ENCODE measurements around the gene MEF2B.

Gene MEF2B

GRCh38 chr19:19186742-19187141, 16.7 kb upstream of the MEF2B start:
- Histone ChIP-seq H3K9ac (ENCODE audit: low read length) (no peak overlapping the region), H3K36me3 (replicated peaks; ENCODE audit: insufficient read depth, low read length) (no peaks in the 10 kb centered on the region), H3K4me2 (ENCODE audit: low read depth, low read length) (no peak overlapping the region), H3K27me3 (replicated peaks; ENCODE audit: insufficient read depth, low read length) (no peaks in the 10 kb centered on the region), H3K4me1 (ENCODE audit: low read length) (peaks cover 8% of the 10 kb centered on the region; the same call in 1 of the 2 replicates), H3K9me2 (replicated peaks; ENCODE audit: insufficient read depth, low read length) (no peaks in the 10 kb centered on the region), H3K27ac (ENCODE audit: low read length) (no peak overlapping the region), H3F3A (ENCODE audit: insufficient read depth, low read length) (0 out of 2 replicates have a peak, but pooled peaks cover 3% of the 10 kb centered on the region), H3K79me2 (ENCODE audit: low read length) (peaks cover 32% of the 10 kb centered on the region), H2AFZ (ENCODE audit: low read length) (no peak overlapping the region), H4K20me1 (ENCODE audit: insufficient read depth, low read length) (no peaks in the 10 kb centered on the region; the same call in 1 of the 2 replicates), H3K4me3 (ENCODE audit: low read length) (no peak overlapping the region), H3K9me3 (replicated peaks; ENCODE audit: insufficient read depth, low read length) (no peaks in the 10 kb centered on the region)
- TF ChIP-seq EZH2 (optimal IDR thresholded peaks at IDR 0.05; ENCODE audit: low read depth, low read length) (no peak), EZH2phosphoT487 (IDR thresholded peaks at IDR 0.05; ENCODE audit: low read length) (no peak), CTCF (IDR thresholded peaks at IDR 0.05; ENCODE audit: low read length) (no peak)
- DNase-seq = no peak

DNA sequence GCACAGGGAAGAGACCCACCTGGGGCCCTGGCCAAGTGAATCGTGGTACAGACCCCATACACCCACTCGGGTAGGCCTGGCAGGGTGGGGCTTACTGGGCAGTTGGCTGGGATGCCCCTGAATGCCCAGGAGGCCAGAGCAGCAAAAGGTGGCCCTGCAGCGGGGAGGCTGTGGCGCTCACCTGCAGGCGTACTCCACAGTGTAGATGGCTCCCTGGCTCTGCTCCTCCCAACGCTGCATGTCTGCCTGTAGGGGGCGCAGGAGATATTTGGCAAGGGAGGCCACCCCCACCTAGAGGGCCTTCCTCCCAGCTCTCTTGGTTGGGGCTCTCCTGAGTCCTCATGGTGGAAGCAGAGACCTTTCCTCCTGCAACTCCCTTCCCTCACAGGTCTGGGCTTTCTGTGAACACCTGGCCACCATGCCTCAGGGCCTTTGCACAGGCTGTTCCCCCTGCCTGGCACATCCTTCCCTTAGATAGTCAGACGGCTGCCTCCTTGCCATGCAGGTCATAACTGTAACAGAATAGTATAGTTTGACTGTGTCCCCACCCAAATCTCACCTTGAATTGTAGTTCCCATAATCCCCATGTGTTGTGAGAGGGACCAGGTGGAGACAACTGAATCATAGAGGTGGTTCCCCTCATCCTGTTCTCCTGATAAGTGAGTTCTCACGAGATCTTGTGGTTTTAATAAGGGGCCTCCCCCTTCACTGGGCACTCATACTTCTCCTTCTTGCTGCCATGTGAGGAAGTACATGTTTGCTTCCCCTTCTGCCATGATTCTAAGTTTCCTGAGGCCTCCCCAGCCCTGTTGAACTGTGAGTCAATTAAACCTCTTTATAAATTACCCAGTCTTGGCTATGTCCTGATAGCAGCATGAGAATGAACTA, 16.0 kb upstream of the MEF2B start:
- TF ChIP-seq EZH2 (optimal IDR thresholded peaks at IDR 0.05; ENCODE audit: low read depth, low read length) (no peak), CTCF (IDR thresholded peaks at IDR 0.05; ENCODE audit: low read length) (peak; percentile 84)
- no peak overlapping the region for H3K9ac ChIP-seq (ENCODE audit: low read length)
- no peaks in the 10 kb centered on the region for H3K36me3 ChIP-seq (replicated peaks; ENCODE audit: insufficient read depth, low read length)
- peak; percentile 63 for DNase-seq
- H3F3A ChIP-seq (ENCODE audit: insufficient read depth, low read length) = no peaks in the 10 kb centered on the region
- H3K27ac ChIP-seq (ENCODE audit: low read length) = no peak overlapping the region
- peaks cover 26% of the 10 kb centered on the region for H3K79me2 ChIP-seq (ENCODE audit: low read length)
- H2AFZ ChIP-seq (ENCODE audit: low read length) = no peak overlapping the region
- no peak overlapping the region for H3K4me2 ChIP-seq (ENCODE audit: low read depth, low read length)
- H3K4me3 ChIP-seq (ENCODE audit: low read length) = no peak overlapping the region
- no peaks in the 10 kb centered on the region for H3K9me2 ChIP-seq (replicated peaks; ENCODE audit: insufficient read depth, low read length)
- H3K9me3 ChIP-seq (replicated peaks; ENCODE audit: insufficient read depth, low read length) = no peaks in the 10 kb centered on the region
- H3K27me3 ChIP-seq (replicated peaks; ENCODE audit: insufficient read depth, low read length) = no peaks in the 10 kb centered on the region
- H4K20me1 ChIP-seq (ENCODE audit: insufficient read depth, low read length) = no peaks in the 10 kb centered on the region; the same call in 1 of the 2 replicates
- peaks cover 6% of the 10 kb centered on the region; the same call in 1 of the 2 replicates for H3K4me1 ChIP-seq (ENCODE audit: low read length)

- Histone ChIP-seq H3F3A (ENCODE audit: insufficient read depth, low read length) (no peaks in the 10 kb centered on the region), H3K4me1 (ENCODE audit: low read length) (no peaks in the 10 kb centered on the region), H3K9ac (ENCODE audit: low read length) (no peak overlapping the region), H3K36me3 (replicated peaks; ENCODE audit: insufficient read depth, low read length) (no peaks in the 10 kb centered on the region), H3K79me2 (ENCODE audit: low read length) (peaks cover 4% of the 10 kb centered on the region), H3K4me2 (ENCODE audit: low read depth, low read length) (no peak overlapping the region), H3K4me3 (ENCODE audit: low read length) (no peak overlapping the region), H3K9me3 (replicated peaks; ENCODE audit: insufficient read depth, low read length) (no peaks in the 10 kb centered on the region), H2AFZ (ENCODE audit: low read length) (no peak overlapping the region), H3K27me3 (replicated peaks; ENCODE audit: insufficient read depth, low read length) (no peaks in the 10 kb centered on the region), H4K20me1 (ENCODE audit: insufficient read depth, low read length) (no peaks in the 10 kb centered on the region), H3K9me2 (replicated peaks; ENCODE audit: insufficient read depth, low read length) (no peaks in the 10 kb centered on the region), H3K27ac (ENCODE audit: low read length) (no peak overlapping the region)
- TF ChIP-seq EZH2phosphoT487 (IDR thresholded peaks at IDR 0.05; ENCODE audit: low read length) (no peak), EZH2 (optimal IDR thresholded peaks at IDR 0.05; ENCODE audit: low read depth, low read length) (no peak), CTCF (IDR thresholded peaks at IDR 0.05; ENCODE audit: low read length) (no peak)
- no peak for DNase-seq
These were observed 11.5 kb upstream of the MEF2B start for GRCh38 chr19:19181488-19181998.

Data from MM.1S (cell line).